Heart left ventricle (tissue), 13 donors: ENCODE measurements around the gene ATXN1.

Experiments used
- POLR2A ChIP-seq, 2 donors: fragments of 450-650 bp; IDR thresholded peaks; one replicate each; pipeline ENCODE4 v1.6.1; 2017; ENCODE audit warnings: antibody characterized with exemption in 2 of 2, mild to moderate bottlenecking in 2 of 2, moderate library complexity in 2 of 2
- TF ChIP-seq, protein P1 (sequence below), 12 donors: fragments of 200-600 bp; sonication (generic) in 4 of 12; IDR thresholded peaks; one replicate each; pipeline versions ENCODE4 v1.5.0 to v1.8.0; 2018 to 2022; ENCODE audit warnings: antibody characterized with exemption in 12 of 12, mild to moderate bottlenecking in 5 of 12
- donor health status: ischemic (EF 13 %, LVEDD 7.1; RV severe dilation, severe dysfunction).
- donor health status: DM: no; HTN: yes; CAD: no.
- donor health status: DM: no; HTN: no; CAD: no.
- donor health status: ischemic (EF 25% LVEDD 6.9; RV normal size, moderate dysfunction).
- donor health status: ischemic (EF 25% LVEDD 5.7; RV mildly dilated, moderate dysfunction).
- donor health status: ischemic (EF 35%, LVEDD 5.7; RV mildly dilated, moderate dysfunction).
- donor health status: nonischemic (EF 11% LVEDD 7.7; RV severe dilation, severe dysfunction).
- donor health status: DM: yes; HTN: yes; CAD: no.
- donor health status: PGD.
- donor health status: ischemic (EF 29% LVEDD 5.4; RV normal size, mild dysfunction).
- donor health status: nonischemic (EF 23%, LVEDD 6.1; RV moderate dilation, normal function).

- TF ChIP-seq, protein P1, sequence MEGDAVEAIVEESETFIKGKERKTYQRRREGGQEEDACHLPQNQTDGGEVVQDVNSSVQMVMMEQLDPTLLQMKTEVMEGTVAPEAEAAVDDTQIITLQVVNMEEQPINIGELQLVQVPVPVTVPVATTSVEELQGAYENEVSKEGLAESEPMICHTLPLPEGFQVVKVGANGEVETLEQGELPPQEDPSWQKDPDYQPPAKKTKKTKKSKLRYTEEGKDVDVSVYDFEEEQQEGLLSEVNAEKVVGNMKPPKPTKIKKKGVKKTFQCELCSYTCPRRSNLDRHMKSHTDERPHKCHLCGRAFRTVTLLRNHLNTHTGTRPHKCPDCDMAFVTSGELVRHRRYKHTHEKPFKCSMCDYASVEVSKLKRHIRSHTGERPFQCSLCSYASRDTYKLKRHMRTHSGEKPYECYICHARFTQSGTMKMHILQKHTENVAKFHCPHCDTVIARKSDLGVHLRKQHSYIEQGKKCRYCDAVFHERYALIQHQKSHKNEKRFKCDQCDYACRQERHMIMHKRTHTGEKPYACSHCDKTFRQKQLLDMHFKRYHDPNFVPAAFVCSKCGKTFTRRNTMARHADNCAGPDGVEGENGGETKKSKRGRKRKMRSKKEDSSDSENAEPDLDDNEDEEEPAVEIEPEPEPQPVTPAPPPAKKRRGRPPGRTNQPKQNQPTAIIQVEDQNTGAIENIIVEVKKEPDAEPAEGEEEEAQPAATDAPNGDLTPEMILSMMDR (IDR thresholded peaks at IDR 0.05): no peak
- no peak for TF ChIP-seq POLR2A (IDR thresholded peaks at IDR 0.05)
These were observed 184.6 kb downstream of the ATXN1 start for GRCh38 chr6:16576451-16577368.
